Measurements from ENCODE around the gene S1PR4.
"Not testable (repeated sequence)": the region's sequence is repeated elsewhere in the genome, so short reads cannot be mapped to it uniquely, and the experiment has no call there.

DNA sequence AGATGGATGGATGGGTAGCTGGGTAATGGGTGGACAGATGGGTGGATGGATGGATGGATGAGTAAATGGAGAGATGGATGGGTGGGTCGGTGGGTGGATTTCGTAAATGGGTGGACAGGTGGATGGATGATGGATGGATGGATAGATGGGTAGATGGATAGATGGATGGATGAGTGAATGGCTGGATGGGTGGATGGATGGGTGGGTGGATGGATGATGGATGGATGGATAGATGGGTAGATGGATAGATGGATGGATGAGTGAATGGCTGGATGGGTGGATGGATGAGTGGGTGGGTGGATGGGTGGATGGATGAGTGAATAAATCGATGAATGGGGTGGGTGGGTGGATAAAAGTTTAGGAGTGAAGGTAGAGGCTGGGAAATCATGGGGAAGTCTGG is 24.1 kb upstream of the S1PR4 start:
- not testable (repeated sequence) for TF ChIP-seq JUNB (IDR thresholded peaks at IDR 0.05; ENCODE audit: unreplicated experiment); POLR2AphosphoS5 (IDR thresholded peaks at IDR 0.05; ENCODE audit: low read depth); EZH2 (IDR thresholded peaks at IDR 0.05; ENCODE audit: low read depth, unreplicated experiment); STAT1 (IDR thresholded peaks at IDR 0.05; ENCODE audit: unreplicated experiment); EZH2phosphoT487 (IDR thresholded peaks at IDR 0.05; ENCODE audit: unreplicated experiment); CREB1 (CRISPR knock-in tag; IDR thresholded peaks at IDR 0.05; ENCODE audit: low read depth); NANOG (IDR thresholded peaks at IDR 0.05; ENCODE audit: borderline replicate concordance); ZNF331 (CRISPR knock-in tag; IDR thresholded peaks at IDR 0.05; ENCODE audit: low read depth)
- TF ChIP-seq, protein P1, sequence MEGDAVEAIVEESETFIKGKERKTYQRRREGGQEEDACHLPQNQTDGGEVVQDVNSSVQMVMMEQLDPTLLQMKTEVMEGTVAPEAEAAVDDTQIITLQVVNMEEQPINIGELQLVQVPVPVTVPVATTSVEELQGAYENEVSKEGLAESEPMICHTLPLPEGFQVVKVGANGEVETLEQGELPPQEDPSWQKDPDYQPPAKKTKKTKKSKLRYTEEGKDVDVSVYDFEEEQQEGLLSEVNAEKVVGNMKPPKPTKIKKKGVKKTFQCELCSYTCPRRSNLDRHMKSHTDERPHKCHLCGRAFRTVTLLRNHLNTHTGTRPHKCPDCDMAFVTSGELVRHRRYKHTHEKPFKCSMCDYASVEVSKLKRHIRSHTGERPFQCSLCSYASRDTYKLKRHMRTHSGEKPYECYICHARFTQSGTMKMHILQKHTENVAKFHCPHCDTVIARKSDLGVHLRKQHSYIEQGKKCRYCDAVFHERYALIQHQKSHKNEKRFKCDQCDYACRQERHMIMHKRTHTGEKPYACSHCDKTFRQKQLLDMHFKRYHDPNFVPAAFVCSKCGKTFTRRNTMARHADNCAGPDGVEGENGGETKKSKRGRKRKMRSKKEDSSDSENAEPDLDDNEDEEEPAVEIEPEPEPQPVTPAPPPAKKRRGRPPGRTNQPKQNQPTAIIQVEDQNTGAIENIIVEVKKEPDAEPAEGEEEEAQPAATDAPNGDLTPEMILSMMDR (conservative IDR thresholded peaks at IDR 0.05; ENCODE audit: low read depth in 2 of 2): not testable (repeated sequence)
- TF ChIP-seq, protein P2, sequence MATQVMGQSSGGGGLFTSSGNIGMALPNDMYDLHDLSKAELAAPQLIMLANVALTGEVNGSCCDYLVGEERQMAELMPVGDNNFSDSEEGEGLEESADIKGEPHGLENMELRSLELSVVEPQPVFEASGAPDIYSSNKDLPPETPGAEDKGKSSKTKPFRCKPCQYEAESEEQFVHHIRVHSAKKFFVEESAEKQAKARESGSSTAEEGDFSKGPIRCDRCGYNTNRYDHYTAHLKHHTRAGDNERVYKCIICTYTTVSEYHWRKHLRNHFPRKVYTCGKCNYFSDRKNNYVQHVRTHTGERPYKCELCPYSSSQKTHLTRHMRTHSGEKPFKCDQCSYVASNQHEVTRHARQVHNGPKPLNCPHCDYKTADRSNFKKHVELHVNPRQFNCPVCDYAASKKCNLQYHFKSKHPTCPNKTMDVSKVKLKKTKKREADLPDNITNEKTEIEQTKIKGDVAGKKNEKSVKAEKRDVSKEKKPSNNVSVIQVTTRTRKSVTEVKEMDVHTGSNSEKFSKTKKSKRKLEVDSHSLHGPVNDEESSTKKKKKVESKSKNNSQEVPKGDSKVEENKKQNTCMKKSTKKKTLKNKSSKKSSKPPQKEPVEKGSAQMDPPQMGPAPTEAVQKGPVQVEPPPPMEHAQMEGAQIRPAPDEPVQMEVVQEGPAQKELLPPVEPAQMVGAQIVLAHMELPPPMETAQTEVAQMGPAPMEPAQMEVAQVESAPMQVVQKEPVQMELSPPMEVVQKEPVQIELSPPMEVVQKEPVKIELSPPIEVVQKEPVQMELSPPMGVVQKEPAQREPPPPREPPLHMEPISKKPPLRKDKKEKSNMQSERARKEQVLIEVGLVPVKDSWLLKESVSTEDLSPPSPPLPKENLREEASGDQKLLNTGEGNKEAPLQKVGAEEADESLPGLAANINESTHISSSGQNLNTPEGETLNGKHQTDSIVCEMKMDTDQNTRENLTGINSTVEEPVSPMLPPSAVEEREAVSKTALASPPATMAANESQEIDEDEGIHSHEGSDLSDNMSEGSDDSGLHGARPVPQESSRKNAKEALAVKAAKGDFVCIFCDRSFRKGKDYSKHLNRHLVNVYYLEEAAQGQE (IDR thresholded peaks at IDR 0.05; ENCODE audit: unreplicated experiment): not testable (repeated sequence)
- TF ChIP-seq, protein P3, sequence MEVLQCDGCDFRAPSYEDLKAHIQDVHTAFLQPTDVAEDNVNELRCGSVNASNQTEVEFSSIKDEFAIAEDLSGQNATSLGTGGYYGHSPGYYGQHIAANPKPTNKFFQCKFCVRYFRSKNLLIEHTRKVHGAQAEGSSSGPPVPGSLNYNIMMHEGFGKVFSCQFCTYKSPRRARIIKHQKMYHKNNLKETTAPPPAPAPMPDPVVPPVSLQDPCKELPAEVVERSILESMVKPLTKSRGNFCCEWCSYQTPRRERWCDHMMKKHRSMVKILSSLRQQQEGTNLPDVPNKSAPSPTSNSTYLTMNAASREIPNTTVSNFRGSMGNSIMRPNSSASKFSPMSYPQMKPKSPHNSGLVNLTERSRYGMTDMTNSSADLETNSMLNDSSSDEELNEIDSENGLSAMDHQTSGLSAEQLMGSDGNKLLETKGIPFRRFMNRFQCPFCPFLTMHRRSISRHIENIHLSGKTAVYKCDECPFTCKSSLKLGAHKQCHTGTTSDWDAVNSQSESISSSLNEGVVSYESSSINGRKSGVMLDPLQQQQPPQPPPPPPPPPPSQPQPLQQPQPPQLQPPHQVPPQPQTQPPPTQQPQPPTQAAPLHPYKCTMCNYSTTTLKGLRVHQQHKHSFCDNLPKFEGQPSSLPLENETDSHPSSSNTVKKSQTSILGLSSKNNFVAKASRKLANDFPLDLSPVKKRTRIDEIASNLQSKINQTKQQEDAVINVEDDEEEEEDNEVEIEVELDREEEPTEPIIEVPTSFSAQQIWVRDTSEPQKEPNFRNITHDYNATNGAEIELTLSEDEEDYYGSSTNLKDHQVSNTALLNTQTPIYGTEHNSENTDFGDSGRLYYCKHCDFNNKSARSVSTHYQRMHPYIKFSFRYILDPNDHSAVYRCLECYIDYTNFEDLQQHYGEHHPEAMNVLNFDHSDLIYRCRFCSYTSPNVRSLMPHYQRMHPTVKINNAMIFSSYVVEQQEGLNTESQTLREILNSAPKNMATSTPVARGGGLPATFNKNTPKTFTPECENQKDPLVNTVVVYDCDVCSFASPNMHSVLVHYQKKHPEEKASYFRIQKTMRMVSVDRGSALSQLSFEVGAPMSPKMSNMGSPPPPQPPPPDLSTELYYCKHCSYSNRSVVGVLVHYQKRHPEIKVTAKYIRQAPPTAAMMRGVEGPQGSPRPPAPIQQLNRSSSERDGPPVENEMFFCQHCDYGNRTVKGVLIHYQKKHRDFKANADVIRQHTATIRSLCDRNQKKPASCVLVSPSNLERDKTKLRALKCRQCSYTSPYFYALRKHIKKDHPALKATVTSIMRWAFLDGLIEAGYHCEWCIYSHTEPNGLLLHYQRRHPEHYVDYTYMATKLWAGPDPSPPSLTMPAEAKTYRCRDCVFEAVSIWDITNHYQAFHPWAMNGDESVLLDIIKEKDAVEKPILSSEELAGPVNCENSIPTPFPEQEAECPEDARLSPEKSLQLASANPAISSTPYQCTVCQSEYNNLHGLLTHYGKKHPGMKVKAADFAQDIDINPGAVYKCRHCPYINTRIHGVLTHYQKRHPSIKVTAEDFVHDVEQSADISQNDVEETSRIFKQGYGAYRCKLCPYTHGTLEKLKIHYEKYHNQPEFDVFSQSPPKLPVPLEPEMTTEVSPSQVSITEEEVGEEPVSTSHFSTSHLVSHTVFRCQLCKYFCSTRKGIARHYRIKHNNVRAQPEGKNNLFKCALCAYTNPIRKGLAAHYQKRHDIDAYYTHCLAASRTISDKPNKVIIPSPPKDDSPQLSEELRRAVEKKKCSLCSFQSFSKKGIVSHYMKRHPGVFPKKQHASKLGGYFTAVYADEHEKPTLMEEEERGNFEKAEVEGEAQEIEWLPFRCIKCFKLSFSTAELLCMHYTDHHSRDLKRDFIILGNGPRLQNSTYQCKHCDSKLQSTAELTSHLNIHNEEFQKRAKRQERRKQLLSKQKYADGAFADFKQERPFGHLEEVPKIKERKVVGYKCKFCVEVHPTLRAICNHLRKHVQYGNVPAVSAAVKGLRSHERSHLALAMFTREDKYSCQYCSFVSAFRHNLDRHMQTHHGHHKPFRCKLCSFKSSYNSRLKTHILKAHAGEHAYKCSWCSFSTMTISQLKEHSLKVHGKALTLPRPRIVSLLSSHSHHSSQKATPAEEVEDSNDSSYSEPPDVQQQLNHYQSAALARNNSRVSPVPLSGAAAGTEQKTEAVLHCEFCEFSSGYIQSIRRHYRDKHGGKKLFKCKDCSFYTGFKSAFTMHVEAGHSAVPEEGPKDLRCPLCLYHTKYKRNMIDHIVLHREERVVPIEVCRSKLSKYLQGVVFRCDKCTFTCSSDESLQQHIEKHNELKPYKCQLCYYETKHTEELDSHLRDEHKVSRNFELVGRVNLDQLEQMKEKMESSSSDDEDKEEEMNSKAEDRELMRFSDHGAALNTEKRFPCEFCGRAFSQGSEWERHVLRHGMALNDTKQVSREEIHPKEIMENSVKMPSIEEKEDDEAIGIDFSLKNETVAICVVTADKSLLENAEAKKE (CRISPR knock-in tag; IDR thresholded peaks at IDR 0.05): not testable (repeated sequence)
- TF ChIP-seq, protein P4, sequence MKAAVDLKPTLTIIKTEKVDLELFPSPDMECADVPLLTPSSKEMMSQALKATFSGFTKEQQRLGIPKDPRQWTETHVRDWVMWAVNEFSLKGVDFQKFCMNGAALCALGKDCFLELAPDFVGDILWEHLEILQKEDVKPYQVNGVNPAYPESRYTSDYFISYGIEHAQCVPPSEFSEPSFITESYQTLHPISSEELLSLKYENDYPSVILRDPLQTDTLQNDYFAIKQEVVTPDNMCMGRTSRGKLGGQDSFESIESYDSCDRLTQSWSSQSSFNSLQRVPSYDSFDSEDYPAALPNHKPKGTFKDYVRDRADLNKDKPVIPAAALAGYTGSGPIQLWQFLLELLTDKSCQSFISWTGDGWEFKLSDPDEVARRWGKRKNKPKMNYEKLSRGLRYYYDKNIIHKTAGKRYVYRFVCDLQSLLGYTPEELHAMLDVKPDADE (IDR thresholded peaks at IDR 0.05): not testable (repeated sequence)

All from GM23338 (cell line).